ENCODE data around the gene BCL2A1.
"Not testable (repeated sequence)": the region's sequence is repeated elsewhere in the genome, so short reads cannot be mapped to it uniquely, and the experiment has no call there.

Gene BCL2A1

DNA sequence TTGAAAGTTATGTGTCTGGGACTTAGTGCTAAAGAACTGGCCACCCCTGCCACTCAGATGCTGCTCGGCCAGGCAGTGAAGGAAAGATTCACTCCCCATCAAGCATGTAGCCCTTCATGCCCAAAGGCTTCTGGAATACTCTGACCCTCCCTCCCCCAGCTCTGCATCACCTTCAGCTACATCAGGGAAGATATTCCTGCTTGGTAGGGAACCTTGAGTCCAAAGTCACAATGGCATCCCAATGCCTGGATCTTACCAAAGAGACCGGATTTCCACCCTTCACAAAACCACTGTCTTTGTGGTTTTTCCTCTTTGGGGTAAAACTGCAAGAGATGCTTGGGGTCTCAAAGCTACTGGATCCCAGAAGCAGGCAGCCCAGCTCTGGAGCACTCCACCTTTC, 18.2 kb upstream of the BCL2A1 start:
- DNase-seq (ENCODE audit: low spot score): no peak

DNA sequence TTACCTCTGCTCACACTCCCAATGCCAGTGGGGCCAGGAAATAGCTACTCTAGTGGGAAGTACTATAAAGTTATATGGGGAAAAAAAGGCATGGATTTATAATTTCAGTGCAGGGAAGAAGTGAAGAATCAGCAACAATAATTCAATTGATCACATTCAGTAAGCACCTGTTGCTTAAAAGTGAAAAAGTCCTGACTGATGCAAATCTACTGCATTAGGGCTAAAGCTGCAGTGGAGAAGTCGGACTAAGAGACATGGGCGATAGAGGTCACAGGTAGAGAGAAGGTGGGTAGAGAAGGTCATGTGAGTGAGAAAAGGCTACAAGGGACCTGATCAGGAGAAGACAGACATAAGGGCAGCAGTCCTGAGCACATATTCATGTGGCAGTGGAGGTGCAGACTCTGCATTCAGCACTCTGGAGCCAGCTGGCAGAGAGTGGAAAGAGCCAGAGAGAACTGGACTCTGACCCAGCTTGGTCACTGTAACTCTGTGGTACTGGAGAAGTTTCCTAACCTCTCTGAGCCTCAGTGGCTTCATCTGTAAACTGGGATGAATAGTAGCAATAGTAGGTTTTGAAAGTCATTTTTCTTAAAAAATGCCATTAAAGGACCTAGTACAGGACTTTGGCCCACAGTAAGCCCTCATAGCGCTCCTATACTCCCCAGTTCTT, 17.6 kb upstream of the BCL2A1 start:
- DNase-seq (ENCODE audit: low spot score): no peak

DNA sequence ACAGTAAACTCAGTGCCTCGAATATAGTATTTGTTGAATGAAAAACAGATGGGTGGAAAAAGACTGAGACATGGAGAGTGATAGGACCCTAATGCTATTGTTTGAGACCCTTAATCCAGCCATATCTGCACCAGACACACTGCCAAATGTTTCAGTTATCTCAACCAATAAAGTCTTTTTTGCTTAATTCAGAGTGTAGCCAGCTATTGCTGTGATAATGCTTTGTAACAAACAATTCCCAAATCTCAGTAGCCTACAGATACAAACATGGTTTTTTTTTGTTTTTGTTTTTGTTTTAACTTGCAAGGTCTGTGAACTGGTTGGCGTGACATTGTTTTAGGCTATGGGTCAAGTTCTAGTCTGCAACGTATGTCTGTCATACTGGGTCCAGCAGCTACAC, 17.0 kb upstream of the BCL2A1 start:
- DNase-seq (ENCODE audit: low spot score): no peak

DNA sequence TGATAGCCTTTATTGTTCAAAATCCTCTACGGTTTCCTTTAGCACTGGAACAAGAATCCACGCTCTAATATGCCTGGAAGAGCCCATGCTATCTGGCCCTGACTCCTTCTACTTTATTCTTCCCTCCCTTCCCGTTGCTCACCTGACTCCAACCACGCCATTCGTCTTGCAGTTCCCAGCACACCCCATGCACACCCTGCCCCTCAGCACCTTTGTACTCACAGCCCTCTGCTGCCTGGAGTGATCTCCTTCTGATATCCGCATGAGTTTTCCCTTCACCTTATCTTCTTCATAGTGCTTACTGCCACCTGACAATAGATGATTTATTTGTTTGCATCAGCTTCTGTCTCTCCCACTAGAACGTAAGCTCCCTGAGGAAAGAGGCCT, 16.6 kb upstream of the BCL2A1 start:
- no peak for DNase-seq (ENCODE audit: low spot score)

DNA sequence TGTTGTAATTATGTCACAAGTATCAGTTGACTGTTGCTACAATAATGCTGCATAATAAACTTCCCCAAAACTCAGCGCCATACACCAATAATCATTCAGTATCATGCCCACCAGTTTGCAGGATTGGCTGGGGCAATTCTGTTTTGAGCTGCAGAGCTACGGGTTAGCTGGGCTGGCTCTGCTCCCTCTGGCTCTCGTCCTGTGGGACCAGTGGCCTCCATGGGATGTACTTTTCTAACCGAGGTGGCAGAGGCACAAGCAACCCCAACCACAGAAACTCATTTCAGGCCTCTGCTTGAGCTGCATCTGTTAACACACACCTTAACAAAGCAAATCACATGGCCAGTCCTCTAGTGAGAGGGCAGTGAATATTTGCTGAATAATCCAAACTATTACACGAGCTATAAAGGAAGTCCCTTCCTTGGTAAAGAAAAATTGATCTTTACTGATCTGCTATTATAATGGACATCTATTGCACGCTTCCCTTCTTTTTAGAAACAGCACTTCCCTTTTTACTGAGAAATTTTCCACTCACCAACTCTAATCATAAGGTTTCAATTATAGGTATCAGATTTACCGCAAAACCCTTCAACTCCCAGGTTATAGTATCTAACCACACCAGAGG, 10.9 kb upstream of the BCL2A1 start:
- DNase-seq (ENCODE audit: low spot score): no peak

DNA sequence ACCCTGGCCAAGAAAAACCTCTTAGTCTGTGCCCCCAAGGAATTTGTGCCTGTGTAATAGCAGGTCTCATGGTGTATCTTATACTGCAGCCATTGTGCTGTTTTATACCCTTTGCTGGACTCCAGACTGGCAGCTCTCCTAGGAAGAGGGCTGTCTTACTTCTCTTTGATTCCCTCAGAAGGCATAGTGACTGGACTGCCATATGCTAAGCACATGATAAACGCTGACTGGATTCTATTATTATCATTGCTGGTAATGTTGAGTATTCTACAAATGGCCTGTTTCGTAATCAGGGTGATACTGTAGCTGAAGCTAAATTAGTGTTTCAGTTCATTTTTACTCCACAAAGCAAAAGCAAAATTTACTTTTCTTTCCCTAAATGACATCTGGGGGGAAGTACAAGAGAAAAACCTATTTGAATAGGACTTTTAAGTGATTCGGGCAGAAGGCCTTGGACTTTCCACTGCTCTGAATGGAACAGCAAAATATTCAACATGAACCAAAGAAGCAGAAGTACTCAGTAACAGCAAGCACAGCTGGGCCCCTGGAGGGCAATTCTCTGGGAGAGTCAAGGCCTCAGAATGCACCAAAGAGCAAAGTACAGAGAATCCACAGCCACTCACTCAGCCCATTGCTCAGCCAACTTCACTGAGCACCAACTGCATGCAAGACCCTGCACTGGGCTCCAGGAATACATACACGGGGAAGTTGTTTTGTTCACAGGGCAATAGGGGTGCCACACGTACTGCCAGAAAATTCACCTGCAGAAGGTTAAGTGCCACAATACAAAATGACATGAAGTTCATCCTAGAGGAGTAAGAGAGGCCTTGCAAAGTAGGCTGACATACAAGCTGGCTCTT, 7.9 kb upstream of the BCL2A1 start:
- DNase-seq (ENCODE audit: low spot score): no peak

DNA sequence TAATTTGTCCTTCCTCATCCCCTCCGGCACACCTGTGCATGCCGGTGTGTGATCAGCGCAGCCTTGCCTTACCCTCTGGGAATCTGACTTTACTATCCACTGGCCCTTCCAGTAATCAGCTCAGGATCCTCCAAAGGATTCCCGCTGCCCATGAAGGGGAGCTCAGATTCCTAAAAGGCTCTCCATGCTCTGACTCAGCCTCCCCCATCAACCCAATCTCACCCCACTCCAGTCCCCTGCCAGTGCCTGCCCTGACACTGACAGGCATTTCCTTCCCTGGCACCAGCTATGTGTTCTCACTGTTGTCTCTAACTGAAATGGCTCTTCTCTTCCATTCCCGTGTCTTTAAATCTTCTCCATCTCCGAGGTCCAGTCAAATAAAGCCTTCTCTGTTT, 7.3 kb upstream of the BCL2A1 start:
- DNase-seq (ENCODE audit: low spot score): no peak

DNA sequence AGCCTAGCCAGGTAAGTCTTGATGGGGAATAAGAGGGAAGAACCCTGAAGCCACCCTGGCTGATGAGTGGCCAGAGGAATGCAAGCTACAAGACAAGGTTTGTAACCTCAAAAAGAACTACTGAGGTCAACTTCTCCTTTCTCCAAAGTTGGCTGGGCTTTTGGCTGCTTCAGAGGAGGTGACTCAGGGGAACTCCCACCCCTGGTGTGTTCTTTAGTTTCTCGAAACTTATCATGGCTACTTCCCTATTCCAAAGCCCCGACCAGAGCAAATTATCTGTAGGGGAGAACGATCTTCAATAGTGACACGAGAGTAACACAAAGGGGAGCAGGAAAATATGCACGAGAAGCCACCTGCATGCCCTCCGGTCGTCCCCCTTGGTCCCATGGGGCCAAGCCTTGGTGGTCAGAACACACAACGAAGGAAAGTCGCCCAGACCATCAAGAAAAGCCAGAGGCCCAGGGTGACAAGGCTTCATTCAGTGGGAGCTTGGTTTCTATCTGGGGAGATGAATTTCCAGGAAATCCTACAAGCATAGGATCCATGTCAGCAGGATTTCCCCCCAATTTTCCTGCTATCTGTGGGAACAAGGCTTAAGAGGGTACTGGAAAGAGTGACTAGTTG, 6.5 kb upstream of the BCL2A1 start:
- DNase-seq (ENCODE audit: low spot score): no peak

DNA sequence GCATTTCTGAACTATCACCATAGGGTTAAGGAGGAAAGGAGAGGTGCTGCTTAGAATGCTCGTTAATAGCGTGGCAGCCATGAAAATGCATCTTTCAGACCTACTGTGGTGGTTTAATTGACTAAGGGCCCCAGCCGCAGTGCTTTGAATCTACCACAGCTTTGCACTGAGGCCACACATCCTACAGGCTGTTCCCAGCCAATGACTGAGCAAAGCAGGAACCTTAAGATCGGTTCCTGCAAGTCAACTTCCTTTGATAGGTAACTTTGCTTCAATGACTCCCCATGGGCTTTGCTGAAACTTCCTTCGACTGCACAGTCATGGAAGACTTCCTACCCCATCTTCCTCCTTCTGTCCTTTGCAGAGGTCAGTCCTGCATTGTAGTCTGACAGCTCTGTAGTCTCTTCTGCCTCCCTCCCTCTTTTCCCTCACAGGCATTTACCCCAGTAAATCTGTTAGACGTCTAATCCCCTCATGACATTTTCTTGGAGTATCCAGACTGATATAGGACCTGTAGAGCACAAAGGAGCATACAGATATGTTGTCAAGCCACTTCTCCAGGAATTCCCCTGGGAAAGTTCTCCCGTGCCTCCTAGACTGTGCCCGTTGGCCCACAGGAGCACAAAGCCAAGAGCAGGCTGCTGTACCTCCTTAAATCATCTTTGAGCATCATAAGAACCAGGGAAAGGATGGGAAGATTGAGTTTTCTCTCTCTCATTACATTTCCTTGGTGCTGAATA, 2.6 kb upstream of the BCL2A1 start:
- DNase-seq (ENCODE audit: low spot score): no peak

DNA sequence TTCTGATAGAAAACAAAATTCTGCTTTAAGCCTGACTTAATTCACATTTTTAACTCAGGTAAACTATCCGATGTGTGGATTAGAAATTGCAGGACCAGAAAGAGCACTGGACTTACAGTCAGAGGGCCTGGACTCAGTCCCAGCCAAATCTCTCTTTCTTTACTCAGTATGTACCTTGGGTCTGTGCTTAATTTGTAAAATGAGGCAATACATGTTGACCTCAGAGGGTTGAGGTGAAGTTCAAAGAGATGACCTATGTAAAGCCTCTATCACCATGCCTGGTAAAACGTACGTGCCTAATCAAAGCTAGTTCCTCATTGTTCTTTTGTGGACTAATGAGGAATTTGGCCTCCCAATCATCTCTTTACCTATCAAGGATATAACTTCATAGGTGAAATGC, 1.9 kb upstream of the BCL2A1 start:
- no peak for DNase-seq (ENCODE audit: low spot score)

DNA sequence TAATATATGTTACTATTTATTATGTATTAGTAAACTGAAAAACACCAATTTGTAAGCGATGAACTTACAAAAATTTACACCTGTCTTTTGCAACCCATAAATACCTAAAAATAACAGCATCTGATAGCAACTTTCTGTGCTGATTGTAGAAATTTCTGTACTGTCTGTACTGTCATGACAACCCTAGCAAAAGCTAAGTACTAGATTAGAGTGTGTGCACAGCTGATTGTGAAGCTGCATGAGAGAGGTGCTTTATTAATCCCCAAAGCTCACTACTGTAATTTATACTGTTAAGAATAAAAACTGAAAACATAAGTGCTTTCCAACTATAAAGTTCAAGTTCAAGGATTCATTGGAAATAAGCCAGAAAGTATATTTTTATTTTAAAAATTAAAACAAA, 815 bp downstream of the BCL2A1 start:
- no peak for DNase-seq (ENCODE audit: low spot score)

DNA sequence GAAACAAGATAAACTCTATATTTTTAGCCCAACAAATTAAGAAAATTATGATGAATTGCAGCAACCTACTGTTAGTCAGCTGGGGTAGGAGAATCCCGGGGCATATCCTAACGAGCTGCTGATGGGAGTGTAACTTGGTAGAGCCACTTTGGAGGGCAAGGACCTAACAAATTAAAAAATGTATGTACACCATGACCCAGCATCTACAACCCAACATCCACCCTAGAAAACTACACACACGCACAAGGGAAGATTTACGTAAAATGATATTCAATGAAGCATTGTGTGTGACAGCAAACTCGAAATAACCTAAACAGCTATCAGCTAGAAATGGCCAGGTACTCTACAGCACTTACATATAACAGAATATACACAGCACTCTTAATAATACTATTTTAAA, 1.9 kb downstream of the BCL2A1 start:
- no peak for DNase-seq (ENCODE audit: low spot score)

DNA sequence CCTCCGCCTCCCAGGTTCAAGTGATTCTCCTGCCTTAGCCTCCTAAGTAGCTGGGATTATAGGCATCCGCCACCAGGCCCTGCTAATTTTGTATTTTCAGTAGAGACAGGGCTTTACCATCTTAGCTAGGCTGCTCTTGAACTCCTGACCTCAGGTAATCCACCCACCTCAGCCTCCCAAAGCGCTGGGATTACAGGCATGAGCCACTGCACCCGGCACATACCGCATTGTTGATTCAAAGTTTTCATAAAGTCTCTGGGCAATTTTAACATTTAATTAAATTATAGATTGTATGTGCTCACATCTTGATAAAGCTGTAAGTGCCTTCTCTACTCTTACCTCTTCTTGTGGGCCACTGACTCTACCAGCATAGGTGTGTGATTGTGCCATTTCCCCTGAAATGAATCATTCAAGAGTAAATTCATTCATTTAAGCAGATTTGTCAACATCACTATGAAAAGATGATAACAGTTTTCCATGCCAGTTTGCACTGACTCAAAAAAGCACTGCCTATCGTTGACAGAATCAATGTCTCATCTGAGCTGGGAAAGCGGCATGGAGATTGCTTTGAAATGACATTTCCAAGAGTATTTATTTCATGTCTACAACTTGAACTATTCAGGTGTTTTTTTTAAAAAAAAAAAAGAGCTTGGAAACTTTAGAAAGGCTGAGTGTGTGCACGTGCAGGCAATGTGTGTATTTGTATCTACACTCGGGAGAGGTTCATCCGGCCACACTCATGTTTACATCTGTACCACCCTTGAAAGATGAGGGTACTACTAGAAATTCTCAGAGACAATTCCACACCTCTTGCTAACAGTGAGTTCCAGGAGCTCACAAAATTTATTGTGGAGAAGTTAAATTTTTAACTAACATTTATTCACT, 3.5 kb downstream of the BCL2A1 start:
- peak; percentile 43 for DNase-seq (ENCODE audit: low spot score)

DNA sequence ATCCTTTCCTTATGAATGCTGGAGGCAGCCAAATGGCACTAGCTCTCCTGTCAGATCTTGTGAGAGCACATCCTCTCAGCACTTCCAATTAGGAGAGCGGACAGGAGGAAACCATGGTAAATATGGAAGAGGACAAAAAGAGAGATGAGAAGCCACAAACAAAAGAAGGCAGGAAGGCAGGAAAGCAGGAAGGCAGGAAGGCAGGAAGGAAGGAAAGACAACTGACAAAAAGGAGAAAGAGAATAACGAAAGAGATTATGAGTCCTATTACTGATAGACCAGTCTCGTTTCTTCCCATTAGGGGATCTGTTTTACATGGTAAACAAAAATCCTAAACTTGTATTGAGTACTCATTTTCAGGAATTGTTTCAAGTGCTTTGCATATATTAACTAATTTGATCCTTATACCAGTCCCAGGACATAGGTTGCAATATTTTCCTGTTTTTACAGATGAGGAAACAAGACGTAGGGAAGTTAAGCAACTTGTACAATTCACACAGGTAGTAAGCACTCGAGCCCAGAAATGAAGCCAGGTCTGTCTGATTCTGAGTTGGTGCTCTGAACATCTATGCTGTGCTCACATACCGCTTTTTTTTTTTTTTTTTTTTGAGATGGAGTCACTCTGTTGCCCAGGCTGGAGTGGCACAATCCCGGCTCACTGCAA, 4.2 kb downstream of the BCL2A1 start:
- DNase-seq (ENCODE audit: low spot score): no peak

DNA sequence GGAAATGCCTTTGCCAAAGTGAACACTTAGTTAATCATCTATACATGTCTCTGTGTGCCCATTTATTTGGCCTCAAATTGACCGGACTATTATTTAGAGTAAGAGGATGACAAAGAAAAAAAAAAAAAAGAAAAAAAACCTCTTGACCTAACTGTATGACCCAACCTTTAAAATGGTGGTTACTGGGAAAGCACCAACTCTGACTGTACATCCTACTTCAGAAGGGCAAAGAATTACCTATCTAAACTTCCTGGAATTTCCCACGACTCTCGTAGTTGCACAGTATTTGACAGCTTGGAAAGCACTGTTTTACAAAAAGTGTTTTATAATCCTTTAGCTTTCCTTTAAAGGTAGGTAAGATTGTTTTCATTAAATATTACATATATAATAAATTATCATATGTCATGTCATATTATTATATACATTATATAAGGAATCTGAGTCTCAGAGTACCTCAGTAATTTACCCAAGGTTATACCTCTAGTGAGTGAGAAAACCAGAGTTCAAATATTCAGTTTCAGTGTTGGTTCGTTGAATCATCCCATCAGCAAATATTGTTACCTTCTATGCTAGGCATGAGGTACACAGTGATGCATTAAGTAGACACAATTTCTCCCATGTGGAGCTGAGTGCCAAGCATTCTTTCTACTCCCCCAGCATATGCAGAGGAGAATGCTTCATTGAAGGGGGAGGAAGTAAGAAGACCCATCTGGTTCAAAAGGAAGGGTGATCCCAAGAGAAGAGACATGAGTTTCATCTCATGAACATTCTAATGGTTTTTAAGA, 5.0 kb downstream of the BCL2A1 start:
- peak; percentile 46 for DNase-seq (ENCODE audit: low spot score)

DNA sequence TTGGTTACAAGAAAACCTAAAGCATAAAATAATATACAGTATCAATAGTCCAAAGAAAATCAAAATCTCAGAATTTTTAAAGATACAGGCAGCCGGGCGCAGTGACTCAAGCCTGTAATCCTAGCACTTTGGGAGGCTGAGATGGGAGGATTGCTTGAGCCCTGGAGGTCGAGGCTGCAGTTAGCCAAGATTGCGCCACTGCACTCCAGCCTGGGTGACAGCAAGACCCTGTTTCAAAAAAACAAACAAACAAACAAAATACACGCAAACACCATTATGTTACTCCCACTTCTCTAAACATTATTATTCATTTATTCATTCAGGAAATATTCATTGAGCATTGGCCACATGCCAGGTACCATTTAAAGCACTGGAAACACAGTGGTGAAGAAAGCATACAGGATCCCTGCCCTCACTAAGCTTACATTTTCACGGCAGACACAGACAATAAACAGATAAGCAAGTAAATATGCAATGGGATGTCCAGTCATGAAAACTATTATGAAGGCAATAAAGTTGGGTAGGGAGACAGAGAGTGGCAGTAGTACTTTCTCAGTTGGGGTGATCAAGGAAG, 6.7 kb downstream of the BCL2A1 start:
- no peak for DNase-seq (ENCODE audit: low spot score)

DNA sequence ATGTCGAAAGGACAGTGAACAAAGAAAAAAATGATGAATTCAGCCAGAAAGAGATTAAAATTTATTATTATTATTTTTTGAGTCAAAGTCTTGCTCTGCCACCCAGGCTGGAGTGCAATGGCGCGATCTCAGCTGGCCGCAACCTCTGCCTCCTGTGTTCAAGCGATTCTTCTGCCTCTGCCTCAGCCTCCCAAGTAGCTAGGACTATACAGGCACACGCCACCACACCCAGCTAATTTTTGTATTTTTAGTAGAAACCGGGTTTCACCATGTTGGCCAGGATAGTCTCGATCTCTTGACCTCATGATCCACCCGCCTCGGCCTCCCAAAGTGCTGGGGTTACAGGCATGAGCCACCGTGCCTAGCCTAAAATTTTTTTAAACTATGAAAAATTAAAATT, 8.1 kb downstream of the BCL2A1 start:
- not testable (repeated sequence) for DNase-seq (ENCODE audit: low spot score)

DNA sequence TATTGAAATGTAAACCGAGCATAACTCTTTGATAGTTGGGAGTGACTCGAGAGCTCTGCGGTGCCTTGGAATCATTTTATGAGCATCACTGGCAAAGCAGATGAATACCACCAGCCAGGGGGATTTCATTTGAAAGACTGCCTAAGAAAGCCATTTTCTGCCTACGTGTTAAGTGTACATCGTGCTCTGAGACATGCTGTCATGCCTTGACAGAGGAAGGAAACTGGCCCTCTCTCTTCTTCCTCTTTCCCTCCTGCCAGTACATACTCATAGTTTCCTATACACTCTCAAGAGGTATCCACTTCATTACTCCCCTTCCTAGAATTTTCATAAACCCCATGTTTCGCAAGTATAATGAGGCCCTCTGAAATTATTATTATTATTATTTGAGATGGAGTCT, 8.8 kb downstream of the BCL2A1 start:
- no peak for DNase-seq (ENCODE audit: low spot score)

DNA sequence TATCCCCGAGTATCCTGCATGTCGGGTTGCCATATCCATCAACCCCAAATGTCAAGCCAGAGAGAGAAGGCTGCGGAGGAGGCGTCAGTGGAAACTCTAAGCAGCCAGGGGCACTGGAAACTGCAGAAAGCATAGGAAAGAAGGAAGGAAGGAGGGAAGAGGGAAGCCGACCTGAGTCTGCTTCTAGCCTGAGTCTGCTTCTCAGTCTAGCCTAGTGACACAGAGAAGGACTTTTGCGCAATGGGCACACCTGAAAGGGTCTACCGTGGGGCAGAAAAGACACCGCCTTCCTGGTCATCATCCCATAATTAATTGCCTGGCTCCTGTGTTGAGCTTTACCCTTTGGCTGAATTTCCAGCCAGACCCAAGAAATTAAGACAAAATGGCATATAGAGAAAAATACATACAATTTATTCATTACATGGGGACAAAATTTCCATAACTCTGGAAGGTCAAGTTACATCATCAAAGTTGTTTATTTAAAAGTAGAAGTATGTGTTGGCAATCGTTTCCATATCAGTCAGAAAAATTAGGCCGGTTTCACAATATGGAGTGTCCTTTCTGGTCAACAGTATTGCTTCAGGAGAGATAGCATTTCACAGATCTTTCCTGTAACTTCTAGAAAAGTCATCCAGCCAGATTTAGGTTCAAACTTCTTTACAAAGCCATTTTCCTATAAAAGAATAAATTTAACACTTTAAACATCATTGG, 10.3 kb downstream of the BCL2A1 start:
- no peak for DNase-seq (ENCODE audit: low spot score)
